ENCODE results near the gene ZNF407.

GRCh38 chr18:74731097-74731496 is 133.4 kb downstream of the ZNF407 start:
- no peak for TF ChIP-seq POLR2A (IDR thresholded peaks at IDR 0.05)
- TF ChIP-seq CTCF (IDR thresholded peaks at IDR 0.05), result no peak
